HEK293T (cell line): ENCODE data around the gene ANTXR2.

ENCODE experiments used
- CTCF ChIA-PET: fragments of 350-600 bp; formaldehyde crosslinking; extraction: SDS; loops from one replicate; lab custom pipeline; 2021; ENCODE audit warnings: antibody characterized with exemption, inconsistent platforms; lab: Yijun Ruan, JAX
- POLR2A ChIA-PET: fragments of 350-600 bp; formaldehyde crosslinking; extraction: SDS; loops from one replicate; lab custom pipeline; 2020; ENCODE audit warnings: antibody characterized with exemption, inconsistent platforms; lab: Yijun Ruan, JAX
- DNase-seq: peaks from one replicate; pipeline ENCODE4 v3.0.0; 2012; ENCODE audit warnings: mixed read lengths; ENCODE audit errors: extremely low spot score
- ARNT ChIP-seq: fragments of 450-650 bp; IDR thresholded peaks from 2 replicates; pipeline ENCODE4 v1.6.1; 2017; ENCODE audit warnings: mild to moderate bottlenecking
- BHLHE40 ChIP-seq: fragments of 450-650 bp; IDR thresholded peaks from 2 replicates; pipeline ENCODE4 v1.6.1; 2016; ENCODE audit warnings: mild to moderate bottlenecking, moderate library complexity, borderline replicate concordance
- CTBP1 ChIP-seq: fragments of 450-650 bp; IDR thresholded peaks from 2 replicates; pipeline ENCODE4 v1.6.1; 2016; ENCODE audit warnings: borderline replicate concordance
- ELF4 ChIP-seq: fragments of 450-650 bp; IDR thresholded peaks from 2 replicates; pipeline ENCODE4 v1.6.1; 2017; ENCODE audit warnings: antibody characterized with exemption
- FOXA1 ChIP-seq: fragments of 450-650 bp; IDR thresholded peaks from 2 replicates; pipeline ENCODE4 v1.6.1; 2016; ENCODE audit warnings: mild to moderate bottlenecking
- FOXK2 ChIP-seq: fragments of 450-650 bp; IDR thresholded peaks from 2 replicates; pipeline ENCODE4 v1.6.1; 2016; ENCODE audit warnings: mild to moderate bottlenecking
- FOXM1 ChIP-seq: fragments of 450-650 bp; IDR thresholded peaks from 2 replicates; pipeline ENCODE4 v1.6.1; 2017; ENCODE audit warnings: mild to moderate bottlenecking, borderline replicate concordance
- HDGF ChIP-seq: fragments of 450-650 bp; IDR thresholded peaks from 2 replicates; pipeline ENCODE4 v1.6.1; 2017; ENCODE audit warnings: antibody characterized with exemption, borderline replicate concordance
- L3MBTL2 ChIP-seq: fragments of 450-650 bp; conservative IDR thresholded peaks from 2 replicates; pipeline ENCODE4 v1.6.1; 2016; ENCODE audit warnings: mild to moderate bottlenecking
- LEF1 ChIP-seq: fragments of 450-650 bp; IDR thresholded peaks from 2 replicates; pipeline ENCODE4 v1.6.1; 2017; ENCODE audit warnings: mild to moderate bottlenecking, borderline replicate concordance
- NFRKB ChIP-seq: fragments of 450-650 bp; IDR thresholded peaks from 2 replicates; pipeline ENCODE4 v1.6.1; 2016; ENCODE audit warnings: mild to moderate bottlenecking, moderate library complexity
- PKNOX1 ChIP-seq: fragments of 450-650 bp; IDR thresholded peaks from 2 replicates; pipeline ENCODE4 v1.6.1; 2016
- SP1 ChIP-seq: fragments of 450-650 bp; IDR thresholded peaks from 2 replicates; pipeline ENCODE4 v1.6.1; 2017
- SUZ12 ChIP-seq: fragments of 450-650 bp; IDR thresholded peaks from 2 replicates; pipeline ENCODE4 v1.6.1; 2016; ENCODE audit warnings: mild to moderate bottlenecking
- TARDBP ChIP-seq: fragments of 450-650 bp; IDR thresholded peaks from 2 replicates; pipeline ENCODE4 v1.6.1; 2016
- ZNF384 ChIP-seq: fragments of 450-650 bp; IDR thresholded peaks from 2 replicates; pipeline ENCODE4 v1.6.1; 2016

ANTXR2 gene

GRCh38 chr4:80091184-80091583 lies 18.2 kb upstream of the ANTXR2 start:
- no peak for DNase-seq
- TF ChIP-seq NFRKB (no peak), ELF4 (no peak), ARNT (no peak), LEF1 (no peak), CTBP1 (no peak), BHLHE40 (no peak), L3MBTL2 (no peak), TARDBP (no peak), SUZ12 (no peak), SP1 (no peak), HDGF (no peak), PKNOX1 (no peak), FOXK2 (no peak), FOXA1 (no peak)
- CTCF ChIA-PET: no interaction called here
- POLR2A ChIA-PET: no interaction called here

GRCh38 chr4:80090090-80090489 lies 17.1 kb upstream of the ANTXR2 start:
- ChIA-PET CTCF (no interaction called here), POLR2A (no interaction called here)
- no peak for DNase-seq
- TF ChIP-seq NFRKB: no peak
- no peak for TF ChIP-seq FOXK2
- no peak for TF ChIP-seq PKNOX1
- TF ChIP-seq TARDBP: no peak
- TF ChIP-seq SUZ12: no peak

GRCh38 chr4:80088471-80088870 lies 15.4 kb upstream of the ANTXR2 start:
- TF ChIP-seq FOXA1: no peak
- no peak for TF ChIP-seq CTBP1
- TF ChIP-seq BHLHE40: no peak
- TF ChIP-seq SUZ12: no peak
- TF ChIP-seq NFRKB: no peak
- TF ChIP-seq ZNF384: no peak
- TF ChIP-seq PKNOX1: no peak
- TF ChIP-seq LEF1: no peak
- TF ChIP-seq HDGF: no peak
- no peak for TF ChIP-seq FOXK2
- no peak for TF ChIP-seq FOXM1
- no peak for DNase-seq
- CTCF ChIA-PET: no interaction called here
- POLR2A ChIA-PET: no interaction called here

GRCh38 chr4:80086296-80086695 lies 13.3 kb upstream of the ANTXR2 start:
- ChIA-PET POLR2A (no interaction called here), CTCF (no interaction called here)
- no peak for DNase-seq
- no peak for TF ChIP-seq HDGF
- no peak for TF ChIP-seq PKNOX1
- no peak for TF ChIP-seq ARNT
- TF ChIP-seq FOXA1: no peak
- TF ChIP-seq NFRKB: no peak
- TF ChIP-seq L3MBTL2: no peak
- no peak for TF ChIP-seq SUZ12
- TF ChIP-seq TARDBP: no peak

- POLR2A ChIA-PET: no interaction called here
Measured at GRCh38 chr4:80085081-80085480, 12.1 kb upstream of the ANTXR2 start.

GRCh38 chr4:80082693-80083092 lies 9.7 kb upstream of the ANTXR2 start:
- CTCF ChIA-PET: no interaction called here
- TF ChIP-seq PKNOX1 (no peak), FOXA1 (no peak), CTBP1 (no peak), FOXM1 (no peak)
- no peak for DNase-seq
- POLR2A ChIA-PET: no interaction called here

More at GRCh38 chr4:80085081-80085480, 12.1 kb upstream of the ANTXR2 start:
- DNase-seq: no peak
- no peak for TF ChIP-seq SP1
- TF ChIP-seq ELF4: no peak
- TF ChIP-seq BHLHE40: no peak
- TF ChIP-seq ARNT: no peak
- no peak for TF ChIP-seq L3MBTL2
- TF ChIP-seq NFRKB: no peak
- CTCF ChIA-PET: no interaction called here

GRCh38 chr4:80081566-80081965 lies 8.5 kb upstream of the ANTXR2 start:
- no peak for TF ChIP-seq PKNOX1
- no peak for TF ChIP-seq SUZ12
- TF ChIP-seq ZNF384: no peak
- no peak for TF ChIP-seq NFRKB
- TF ChIP-seq FOXK2: no peak
- no peak for TF ChIP-seq LEF1
- no peak for TF ChIP-seq SP1
- no peak for TF ChIP-seq HDGF
- TF ChIP-seq CTBP1: no peak
- TF ChIP-seq TARDBP: no peak
- TF ChIP-seq ARNT: no peak
- TF ChIP-seq L3MBTL2: no peak
- TF ChIP-seq BHLHE40: no peak
- no peak for TF ChIP-seq ELF4
- no peak for TF ChIP-seq FOXM1
- TF ChIP-seq FOXA1: no peak
- ChIA-PET CTCF (interaction anchor here (0.7 kb wide), 1 partner anchor 10 kb away, joined by 4 read pairs; no protein-coding TSS in a partner anchor), POLR2A (no interaction called here)
- no peak for DNase-seq
